Activated naive CD8-positive, alpha-beta T cell treated with anti-CD3 and anti-CD28 coated beads, Interleukin-2, amount 10 ng/mL, durations not matched to agents 7 days and 5 days (primary cell): ENCODE data around the gene USP48. TPM values are rescaled to one million over a fixed set of nuclear protein-coding genes. Genes with fewer than 3 reads are reported as not detected.

Experiments used
- ATAC-seq: fragments of 150-1000 bp; cut with Tn5 transposase; one replicate; pipeline ENCODE4 v1.10.0; 2021; ENCODE audit warnings: low read depth, moderate library complexity
- POLR2A ChIA-PET: fragments of 350-600 bp; sonication (Branson Sonifier 250); formaldehyde crosslinking; loops from one replicate; lab custom pipeline; 2021; ENCODE audit warnings: antibody characterized with exemption; lab: Charles Lee
- DNase-seq: peaks from one replicate; pipeline ENCODE4 v3.0.0; 2021
- H3K27ac Mint-ChIP-seq: one replicate; pipeline ENCODE4 v1.8.0; 2022; ENCODE audit warnings: mild to moderate bottlenecking, mixed read lengths
- H3K27me3 Mint-ChIP-seq: one replicate; pipeline ENCODE4 v1.8.0; 2022; ENCODE audit warnings: mild to moderate bottlenecking, moderate library complexity, mixed read lengths
- H3K36me3 Mint-ChIP-seq: one replicate; pipeline ENCODE4 v1.8.0; 2021; ENCODE audit warnings: mild to moderate bottlenecking, mixed read lengths
- H3K4me1 Mint-ChIP-seq: one replicate; pipeline ENCODE4 v1.8.0; 2021; ENCODE audit warnings: mixed read lengths
- H3K4me3 Mint-ChIP-seq: one replicate; pipeline ENCODE4 v1.8.0; 2022; ENCODE audit warnings: mild to moderate bottlenecking, moderate library complexity, mixed read lengths
- H3K9me3 Mint-ChIP-seq: one replicate; pipeline ENCODE4 v1.8.0; 2021; ENCODE audit warnings: mixed read lengths
- total RNA-seq, 2 experiments: library from RNA; stranded (reverse); gene quantifications; one replicate each; pipeline ENCODE4 v1.2.3, GENCODE V29; 2021

The USP48 gene
- total RNA-seq, 2 experiments from 2014 or later, result 79.6 to 85.2 TPM

DNA sequence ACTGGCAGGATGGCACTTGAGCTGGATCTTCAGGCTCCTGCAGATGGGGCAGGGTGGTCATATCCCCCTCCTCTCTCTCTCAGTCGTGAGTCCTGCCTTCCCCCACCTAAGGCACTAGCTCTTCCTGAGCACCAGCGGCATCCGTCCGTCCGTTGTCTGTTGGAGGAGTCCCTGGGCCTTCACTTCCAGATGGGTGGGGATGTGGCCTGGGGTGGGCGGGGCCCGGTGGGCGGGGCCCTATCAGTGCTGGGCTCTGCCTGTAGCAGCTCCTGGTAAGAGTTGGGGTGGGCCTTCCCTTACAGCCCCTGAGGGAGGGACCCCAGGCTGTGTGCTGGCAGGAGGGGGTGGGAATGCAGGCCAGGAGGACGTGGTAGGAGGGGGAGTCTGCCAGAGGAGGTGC lies 39.4 kb upstream of the USP48 start:
- ATAC-seq, result no peak
- peaks cover 3% of the 10 kb centered on the region for H3K4me1 Mint-ChIP-seq
- no peaks in the 10 kb centered on the region for H3K27me3 Mint-ChIP-seq
- no peaks in the 10 kb centered on the region for H3K36me3 Mint-ChIP-seq
- no peak for DNase-seq
- POLR2A ChIA-PET, result no interaction called here
- H3K27ac Mint-ChIP-seq, result no peak overlapping the region
- no peak overlapping the region for H3K4me3 Mint-ChIP-seq
- no peaks in the 10 kb centered on the region for H3K9me3 Mint-ChIP-seq

DNA sequence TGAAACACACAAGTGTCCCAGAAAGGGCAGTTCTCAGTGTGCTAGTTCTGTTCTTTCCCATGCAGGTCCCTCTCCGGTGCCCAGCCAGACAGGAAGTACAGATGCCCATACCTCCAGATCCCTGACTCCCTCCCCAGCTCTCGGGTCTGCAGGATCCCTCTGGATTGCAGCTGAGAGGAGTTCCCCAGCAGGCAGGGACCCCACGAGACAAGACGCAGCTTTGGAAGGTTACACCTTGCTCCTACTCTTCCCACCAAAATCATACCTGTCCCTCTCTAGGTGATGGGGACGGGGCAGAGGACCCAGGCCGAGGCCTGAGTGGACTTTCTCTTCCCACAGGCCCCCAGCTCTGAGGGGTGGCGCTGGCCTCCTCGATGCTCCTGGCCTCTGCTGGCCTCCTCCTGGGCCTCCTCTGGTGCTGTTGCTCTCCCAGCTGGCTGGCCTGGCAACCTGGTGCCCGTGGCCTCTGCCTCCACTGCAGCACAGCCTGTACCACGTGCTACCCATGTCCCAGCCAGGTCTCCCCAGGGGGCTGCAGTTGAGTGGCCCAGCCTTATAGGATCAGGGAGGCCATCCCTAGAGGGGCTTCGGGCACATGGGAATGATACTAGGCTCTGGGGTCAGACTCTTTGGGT lies 38.6 kb upstream of the USP48 start:
- Mint-ChIP-seq H3K4me3 (no peak overlapping the region), H3K27me3 (peaks cover 5% of the 10 kb centered on the region), H3K36me3 (no peaks in the 10 kb centered on the region), H3K4me1 (peaks cover 6% of the 10 kb centered on the region), H3K27ac (no peak overlapping the region), H3K9me3 (no peaks in the 10 kb centered on the region)
- DNase-seq (no peak), ATAC-seq (no peak)
- POLR2A ChIA-PET, result no interaction called here

DNA sequence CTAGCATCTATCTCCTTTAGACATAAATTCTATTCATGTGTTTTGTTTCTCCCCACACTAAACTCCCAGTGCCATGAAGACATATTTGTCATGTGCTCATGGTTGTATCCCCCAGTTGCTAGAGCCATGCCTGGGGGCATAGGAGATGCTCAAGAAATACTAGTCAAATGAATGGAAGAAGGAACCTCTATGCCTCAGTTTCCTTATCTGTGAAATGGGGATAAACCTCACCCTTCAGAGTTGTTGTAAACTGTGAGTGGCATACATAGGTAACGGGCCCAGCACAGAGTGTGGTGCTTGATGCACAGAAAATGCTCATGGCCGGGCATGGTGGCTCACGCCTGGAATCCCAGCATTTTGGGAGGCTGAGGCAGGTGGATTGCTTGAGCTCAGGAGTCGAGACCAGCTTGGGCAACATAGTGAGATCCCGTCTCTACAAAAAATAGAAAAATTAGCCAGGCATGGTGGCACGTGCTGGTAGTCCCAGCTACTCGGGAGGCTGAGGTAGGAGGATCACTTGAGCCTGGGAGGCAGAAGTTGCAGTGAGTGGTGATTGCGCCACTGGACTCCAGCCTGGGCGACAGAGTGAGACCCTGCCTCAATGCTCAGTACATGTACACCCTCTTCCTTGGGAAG lies 37.8 kb upstream of the USP48 start:
- Mint-ChIP-seq H3K9me3 (no peaks in the 10 kb centered on the region), H3K27ac (no peak overlapping the region), H3K4me1 (peaks cover 6% of the 10 kb centered on the region), H3K36me3 (no peaks in the 10 kb centered on the region), H3K27me3 (peaks cover 7% of the 10 kb centered on the region), H3K4me3 (no peak overlapping the region)
- DNase-seq (no peak), ATAC-seq (no peak)
- POLR2A ChIA-PET, result no interaction called here

DNA sequence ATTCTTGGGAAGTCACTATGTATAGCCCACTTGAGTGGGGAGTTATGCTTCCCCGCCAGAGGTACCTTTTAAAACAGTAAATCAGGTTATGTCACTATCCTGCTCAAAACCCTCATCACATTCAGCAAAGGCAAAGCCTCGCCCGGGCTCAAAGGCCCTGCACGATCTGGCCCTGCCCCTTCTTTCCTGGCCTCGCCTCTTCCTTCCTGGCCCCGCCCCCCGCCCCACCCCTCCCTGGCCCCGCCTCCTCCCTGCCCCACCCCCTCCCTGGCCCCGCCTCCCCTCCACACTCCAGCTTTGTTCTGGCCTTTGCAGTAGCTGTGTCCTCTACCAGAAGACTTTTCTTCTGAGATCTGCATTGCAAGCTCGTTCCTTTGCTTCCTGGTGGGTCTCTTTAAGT lies 35.7 kb upstream of the USP48 start:
- Mint-ChIP-seq H3K27me3 (peaks cover 14% of the 10 kb centered on the region), H3K4me3 (no peak overlapping the region), H3K9me3 (no peaks in the 10 kb centered on the region), H3K4me1 (peaks cover 11% of the 10 kb centered on the region), H3K27ac (no peak overlapping the region), H3K36me3 (no peaks in the 10 kb centered on the region)
- POLR2A ChIA-PET, result no interaction called here
- DNase-seq, result no peak
- peak; percentile 46 for ATAC-seq

DNA sequence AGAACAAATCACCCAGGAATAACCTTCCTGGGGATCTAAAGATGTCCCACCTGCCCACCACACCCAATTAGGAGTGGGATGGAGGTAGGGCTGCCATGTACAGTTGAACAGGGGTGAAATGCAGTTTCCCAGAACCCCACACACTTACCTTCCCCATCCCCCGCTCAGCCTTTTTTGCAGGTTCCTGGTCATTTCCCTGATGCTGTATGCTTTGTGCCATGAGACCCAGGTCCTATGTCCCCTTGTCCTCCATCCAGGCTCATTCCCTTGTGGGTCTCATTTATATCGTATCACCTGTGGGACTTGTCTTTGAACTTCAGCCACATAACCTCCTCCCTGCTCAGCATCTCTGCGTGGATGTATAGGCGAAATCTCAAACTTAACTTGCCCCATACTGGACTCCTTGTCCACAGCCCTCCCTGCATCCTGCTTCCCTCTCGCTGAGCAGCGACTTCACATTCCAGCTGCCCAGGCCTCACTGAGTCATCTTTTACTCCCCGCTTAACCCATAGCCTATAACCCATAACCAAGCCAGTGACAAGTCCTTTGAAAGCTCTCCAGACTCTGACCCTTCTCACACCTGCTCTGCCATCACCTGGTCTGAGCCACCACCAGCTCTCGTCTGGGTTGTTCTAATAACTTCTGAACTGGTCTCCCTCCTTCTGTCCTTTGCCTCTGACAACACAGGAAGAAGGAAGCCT lies 33.8 kb upstream of the USP48 start:
- no peak overlapping the region for H3K4me3 Mint-ChIP-seq
- no peak overlapping the region for H3K27ac Mint-ChIP-seq
- no peaks in the 10 kb centered on the region for H3K9me3 Mint-ChIP-seq
- no peak for ATAC-seq
- H3K27me3 Mint-ChIP-seq, result peaks cover 19% of the 10 kb centered on the region
- H3K36me3 Mint-ChIP-seq, result no peaks in the 10 kb centered on the region
- POLR2A ChIA-PET, result no interaction called here
- H3K4me1 Mint-ChIP-seq, result peaks cover 13% of the 10 kb centered on the region
- DNase-seq, result no peak

DNA sequence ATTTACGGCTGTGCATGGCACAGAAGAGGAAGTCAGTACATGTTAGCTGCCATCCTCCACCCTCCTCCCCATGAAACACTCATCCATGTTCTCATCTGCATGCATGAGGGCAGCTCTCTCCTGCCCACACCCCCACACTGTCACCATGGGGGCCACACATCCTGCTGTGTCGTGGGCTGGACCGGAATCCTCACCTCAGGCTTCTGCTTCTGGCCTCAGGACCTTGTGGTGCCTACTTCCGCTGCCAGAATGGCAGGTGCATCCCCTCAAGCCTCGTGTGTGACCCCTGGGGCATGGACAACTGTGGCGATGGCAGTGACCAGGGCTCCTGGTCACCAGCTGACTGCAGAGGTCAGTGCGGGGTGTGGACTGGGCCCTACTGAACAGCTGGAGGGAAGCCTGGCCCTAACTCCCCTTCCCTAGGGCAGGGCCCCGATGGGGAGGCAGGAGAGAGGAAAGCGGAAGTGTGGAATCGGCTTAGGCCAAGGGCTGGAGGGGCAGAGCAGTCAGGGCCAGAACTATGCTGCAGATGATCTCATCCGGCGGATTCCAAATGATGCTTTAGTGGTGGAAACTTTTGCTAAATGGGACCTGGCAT lies 32.9 kb upstream of the USP48 start:
- Mint-ChIP-seq H3K36me3 (no peaks in the 10 kb centered on the region), H3K27ac (no peak overlapping the region), H3K9me3 (no peaks in the 10 kb centered on the region), H3K4me3 (no peak overlapping the region), H3K27me3 (peaks cover 19% of the 10 kb centered on the region), H3K4me1 (peaks cover 13% of the 10 kb centered on the region)
- POLR2A ChIA-PET, result no interaction called here
- ATAC-seq (no peak), DNase-seq (no peak)

DNA sequence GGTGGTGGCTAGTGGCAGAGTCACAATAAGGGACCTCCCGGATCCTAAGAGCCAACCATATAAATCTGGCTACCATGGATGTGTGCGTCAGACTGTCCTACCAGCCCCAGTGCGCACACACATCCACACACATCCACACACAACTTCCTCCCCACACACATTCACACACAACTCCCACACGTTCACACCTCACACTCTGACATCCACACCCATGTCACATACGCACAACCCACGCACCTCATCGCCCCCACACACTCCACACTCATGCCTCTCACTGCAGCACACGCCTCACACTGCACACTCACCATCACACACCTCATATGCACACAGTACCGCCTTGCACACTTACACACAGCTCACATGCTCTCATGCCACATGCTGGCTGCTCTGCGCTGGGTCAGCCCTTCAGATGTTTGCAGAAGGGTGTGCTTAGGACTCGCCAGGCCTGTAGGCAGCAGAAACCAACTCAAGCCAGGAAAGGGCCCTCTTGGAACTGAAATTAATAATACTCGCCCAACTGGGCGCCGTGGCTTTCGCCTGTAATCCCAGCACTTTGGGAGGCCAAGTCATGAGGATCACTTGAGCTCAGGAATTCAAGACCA lies 32.1 kb upstream of the USP48 start:
- Mint-ChIP-seq H3K4me1 (peaks cover 13% of the 10 kb centered on the region), H3K4me3 (peak overlapping the region; percentile 62), H3K36me3 (no peaks in the 10 kb centered on the region), H3K27ac (no peak overlapping the region), H3K9me3 (no peaks in the 10 kb centered on the region), H3K27me3 (peaks cover 19% of the 10 kb centered on the region)
- ATAC-seq (no peak), DNase-seq (no peak)
- POLR2A ChIA-PET, result no interaction called here

DNA sequence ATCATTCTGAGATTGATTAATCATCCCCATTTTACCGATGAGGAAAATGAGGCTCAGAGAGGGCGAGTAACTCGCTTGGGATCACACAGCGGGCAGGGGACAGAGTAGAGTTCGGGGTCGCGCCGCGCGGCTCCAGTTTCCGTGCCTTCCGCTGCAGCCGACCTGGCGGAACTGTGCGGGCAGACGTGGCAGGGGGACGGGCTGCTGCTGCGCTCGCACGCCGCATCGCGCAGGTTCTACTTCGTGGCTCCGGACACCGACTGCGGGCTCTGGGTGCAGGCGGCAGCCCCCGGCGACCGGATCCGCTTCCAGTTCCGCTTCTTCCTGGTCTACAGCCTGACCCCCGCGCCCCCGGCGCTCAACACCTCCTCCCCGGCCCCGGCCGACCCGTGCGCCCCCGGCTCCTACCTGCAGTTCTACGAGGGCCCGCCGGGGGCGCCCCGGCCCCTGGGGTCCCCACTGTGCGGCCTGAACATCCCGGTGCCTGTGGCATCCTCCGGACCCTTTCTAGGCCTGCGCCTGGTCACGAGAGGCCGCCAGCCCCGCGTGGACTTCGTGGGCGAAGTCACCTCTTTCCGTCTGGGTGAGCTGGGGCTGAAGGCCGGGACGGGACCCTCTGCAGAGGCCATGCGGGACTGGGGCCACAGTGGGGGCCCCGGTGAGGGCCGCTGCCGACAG lies 31.4 kb upstream of the USP48 start:
- POLR2A ChIA-PET, result no interaction called here
- Mint-ChIP-seq H3K27me3 (peaks cover 19% of the 10 kb centered on the region), H3K4me3 (peak overlapping the region; percentile 66), H3K4me1 (peaks cover 13% of the 10 kb centered on the region), H3K27ac (no peak overlapping the region), H3K36me3 (no peaks in the 10 kb centered on the region), H3K9me3 (no peaks in the 10 kb centered on the region)
- DNase-seq (peak; percentile 55), ATAC-seq (peak; percentile 57)

DNA sequence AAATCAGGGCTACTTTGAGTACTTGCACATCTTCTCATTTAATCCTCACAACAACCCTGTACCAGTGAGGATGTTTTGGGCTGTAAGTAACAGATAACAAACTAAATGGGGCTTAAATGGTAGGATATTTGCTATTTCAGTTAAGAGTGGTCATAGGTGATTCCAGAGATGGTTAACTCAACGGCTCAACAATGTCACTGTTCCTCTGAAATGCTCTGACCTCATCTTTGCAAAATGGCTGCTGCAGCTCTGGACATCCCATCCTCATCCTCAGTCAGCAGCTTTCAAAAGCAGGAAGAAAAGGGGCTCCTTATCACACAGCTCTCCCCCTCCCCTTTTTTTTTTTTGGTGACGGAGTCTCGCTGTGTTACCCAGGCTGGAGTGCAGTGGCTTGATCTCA lies 30.6 kb upstream of the USP48 start:
- Mint-ChIP-seq H3K27me3 (peaks cover 19% of the 10 kb centered on the region), H3K27ac (no peak overlapping the region), H3K9me3 (no peaks in the 10 kb centered on the region), H3K4me1 (peaks cover 12% of the 10 kb centered on the region), H3K36me3 (no peaks in the 10 kb centered on the region), H3K4me3 (no peak overlapping the region)
- DNase-seq (no peak), ATAC-seq (no peak)
- POLR2A ChIA-PET, result no interaction called here

DNA sequence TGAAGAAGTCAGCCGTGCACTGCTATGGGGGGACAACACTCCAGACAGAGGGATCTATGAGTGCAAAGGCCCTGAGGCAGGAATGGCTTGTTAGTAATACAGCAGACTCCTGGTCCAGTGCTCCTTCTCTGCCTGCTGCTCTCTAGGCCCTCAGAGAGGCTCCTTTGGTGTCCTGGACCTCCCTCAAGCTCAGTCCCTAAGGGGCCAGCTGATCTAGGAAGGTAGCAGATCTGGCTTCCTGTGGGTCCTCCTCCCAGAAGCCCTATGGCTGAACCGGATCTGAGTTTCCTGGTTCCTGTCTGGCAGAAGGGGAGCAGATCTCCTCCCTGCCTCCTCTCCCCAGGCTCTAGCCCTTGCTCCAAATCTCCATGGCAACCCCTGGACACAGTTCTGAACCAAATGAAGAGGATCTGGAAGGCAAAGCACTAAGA lies 28.9 kb upstream of the USP48 start, which contains the start of gene LDLRAD2:
LDLRAD2 (plus strand) TSS at position 391 of the 431 bp plus-strand sequence. CDS start 187 bp downstream, outside the sequence.
- Mint-ChIP-seq H3K4me3 (no peak within 1 kb of the TSS), H3K36me3 (no peaks in the 10 kb centered on the region), H3K9me3 (no peaks in the 10 kb centered on the region), H3K4me1 (peaks cover 9% of the 10 kb centered on the region), H3K27ac (no peak within 1 kb of the TSS), H3K27me3 (peaks cover 20% of the 10 kb centered on the region)
- POLR2A ChIA-PET, result no interaction called here
- no peak for DNase-seq
- no peak for ATAC-seq

DNA sequence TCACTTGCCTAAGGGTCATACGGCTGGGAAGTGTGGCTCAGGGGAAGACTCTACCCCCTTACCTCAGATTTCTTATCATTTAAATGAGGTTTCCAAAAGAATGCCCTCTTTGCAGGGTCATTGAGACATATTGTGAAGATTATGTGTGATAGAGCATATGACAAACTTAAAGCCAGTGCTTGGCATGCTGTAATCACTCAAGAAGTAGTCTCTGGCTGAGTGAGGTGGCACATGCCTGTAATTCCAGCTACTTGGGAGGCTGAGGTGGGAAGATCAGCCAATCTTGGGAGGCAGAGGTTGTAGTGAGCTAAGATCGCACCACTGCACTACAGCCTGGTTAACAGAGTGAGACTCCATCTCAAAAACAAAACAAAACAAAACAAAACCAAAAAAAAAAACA lies 21.6 kb upstream of the USP48 start:
- no peaks in the 10 kb centered on the region for H3K9me3 Mint-ChIP-seq
- no peak for DNase-seq
- H3K4me3 Mint-ChIP-seq, result no peak overlapping the region
- no peak overlapping the region for H3K27ac Mint-ChIP-seq
- no peaks in the 10 kb centered on the region for H3K4me1 Mint-ChIP-seq
- no peaks in the 10 kb centered on the region for H3K36me3 Mint-ChIP-seq
- H3K27me3 Mint-ChIP-seq, result peaks cover 10% of the 10 kb centered on the region
- POLR2A ChIA-PET, result no interaction called here
- no peak for ATAC-seq

DNA sequence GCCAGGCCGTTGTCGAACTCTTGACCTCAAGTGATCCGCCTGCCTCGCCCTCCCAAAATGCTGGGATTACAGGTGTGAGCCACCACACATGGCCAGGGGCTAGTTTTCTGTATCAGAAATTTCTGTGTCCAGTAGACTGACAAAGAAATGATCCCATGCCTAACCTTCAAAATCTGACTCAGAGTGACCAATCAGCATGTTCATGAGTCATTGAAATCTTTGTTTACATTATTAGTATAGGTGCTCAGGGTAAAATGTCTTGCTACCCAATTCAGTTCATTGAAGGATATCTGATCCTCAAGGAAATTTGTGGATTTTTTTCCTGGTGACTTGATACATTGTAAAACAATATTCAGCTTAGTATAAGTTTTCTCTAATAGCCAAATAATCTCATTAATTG lies 18.2 kb upstream of the USP48 start:
- Mint-ChIP-seq H3K9me3 (no peaks in the 10 kb centered on the region), H3K27me3 (peaks cover 4% of the 10 kb centered on the region), H3K27ac (no peak overlapping the region), H3K4me3 (no peak overlapping the region), H3K36me3 (no peaks in the 10 kb centered on the region), H3K4me1 (peaks cover 1% of the 10 kb centered on the region)
- POLR2A ChIA-PET, result no interaction called here
- DNase-seq, result no peak
- ATAC-seq, result no peak

DNA sequence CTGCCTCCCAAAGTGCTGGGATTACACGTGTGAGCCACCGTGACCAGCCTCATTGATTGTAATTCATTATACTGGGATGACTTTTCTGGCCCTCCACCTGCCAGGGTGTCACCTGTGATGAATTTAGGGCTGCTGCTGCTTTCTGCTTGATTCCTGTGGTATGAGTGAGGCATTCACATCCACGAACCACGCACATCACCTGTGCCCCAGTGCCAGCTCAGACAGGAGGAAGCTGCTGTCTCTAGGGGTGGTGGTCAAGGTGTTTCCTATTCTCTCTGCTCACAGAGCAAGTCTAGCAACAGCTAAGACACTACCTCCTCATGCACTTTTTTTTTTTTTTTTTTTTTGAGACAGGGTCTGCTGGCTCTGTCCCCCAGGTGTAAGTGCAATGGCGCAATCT lies 16.8 kb upstream of the USP48 start:
- ATAC-seq (no peak), DNase-seq (no peak)
- peaks cover 5% of the 10 kb centered on the region for H3K9me3 Mint-ChIP-seq
- H3K27me3 Mint-ChIP-seq, result peaks cover 4% of the 10 kb centered on the region
- peaks cover 1% of the 10 kb centered on the region for H3K4me1 Mint-ChIP-seq
- no peak overlapping the region for H3K4me3 Mint-ChIP-seq
- POLR2A ChIA-PET, result interaction anchor here (0.6 to 0.7 kb wide), 2 partner anchors 123 to 209 kb away, joined by 3 to 4 read pairs; no protein-coding TSS in a partner anchor
- H3K27ac Mint-ChIP-seq, result no peak overlapping the region
- peaks cover 4% of the 10 kb centered on the region for H3K36me3 Mint-ChIP-seq
